Fibroblast of lung (primary cell): ENCODE measurements around the gene PRKCSH. TPM values are rescaled to one million over a fixed set of nuclear protein-coding genes. Genes with fewer than 3 reads are reported as not detected.

Experiments used
- DNase-seq, 2 donors: peaks; one replicate each; pipeline versions ENCODE4 v3.0.0 to v3.0.0-alpha.2; 2010; ENCODE audit warnings: low read depth in 2 of 2
- H2AFZ ChIP-seq: 2 replicates; pipeline ENCODE4 v1.5.1; 2012; ENCODE audit warnings: low read length, control low read depth, inconsistent platforms
- H3K27ac ChIP-seq: 2 replicates; pipeline ENCODE4 v1.5.1; 2011; ENCODE audit warnings: low read length, control low read depth; ENCODE audit not compliant: insufficient read depth
- H3K27me3 ChIP-seq: 2 replicates; pipeline ENCODE4 v1.5.1; 2011; ENCODE audit warnings: mild to moderate bottlenecking, low read length; ENCODE audit not compliant: control insufficient read depth, insufficient read depth
- H3K36me3 ChIP-seq: 2 replicates; pipeline ENCODE4 v1.5.1; 2011; ENCODE audit warnings: low read length; ENCODE audit not compliant: control insufficient read depth, insufficient read depth
- H3K4me1 ChIP-seq: 2 replicates; pipeline ENCODE4 v1.5.1; 2011; ENCODE audit warnings: low read length; ENCODE audit not compliant: control insufficient read depth, insufficient read depth; ENCODE audit errors: extremely low read depth
- H3K4me2 ChIP-seq: 2 replicates; pipeline ENCODE4 v1.5.1; 2011; ENCODE audit warnings: low read length, control low read depth; ENCODE audit not compliant: insufficient read depth; ENCODE audit errors: extremely low read depth
- H3K4me3 ChIP-seq, 4 experiments: fragments of 200-600 bp in 1 of 4; sonication (generic) in 1 of 4; replicated peaks in 1 of 4; 2 replicates each; pipeline ENCODE4 v1.5.1; 2011 to 2016; ENCODE audit warnings: low read length in 4 of 4, low read depth in 3 of 4, mild to moderate bottlenecking in 3 of 4, control low read depth in 2 of 4, inconsistent platforms in 1 of 4, mixed read lengths in 1 of 4; ENCODE audit not compliant: insufficient read depth in 1 of 4; ENCODE audit errors: control extremely low read depth in 1 of 4
- H3K79me2 ChIP-seq: 2 replicates; pipeline ENCODE4 v1.5.1; 2012; ENCODE audit warnings: mild to moderate bottlenecking, low read length, inconsistent platforms; ENCODE audit not compliant: control insufficient read depth, insufficient read depth
- H3K9ac ChIP-seq: 2 replicates; pipeline ENCODE4 v1.5.1; 2011; ENCODE audit warnings: mild to moderate bottlenecking, low read length, control low read depth; ENCODE audit not compliant: insufficient read depth
- H3K9me3 ChIP-seq: 2 replicates; pipeline ENCODE4 v1.5.1; 2012; ENCODE audit warnings: low read depth, low read length; ENCODE audit not compliant: control insufficient read depth, insufficient read depth
- H4K20me1 ChIP-seq: 2 replicates; pipeline ENCODE4 v1.5.1; 2011; ENCODE audit warnings: low read length; ENCODE audit not compliant: control insufficient read depth, insufficient read depth; ENCODE audit errors: extremely low read depth
- CTCF ChIP-seq, 2 donors: IDR thresholded peaks in 1 of 2; conservative IDR thresholded peaks in 1 of 2; 1 replicate in 1 of 2; 2 replicates in 1 of 2; pipeline ENCODE4 v1.5.1; 2011 to 2012; ENCODE audit warnings: low read length in 2 of 2, control low read depth in 1 of 2, inconsistent platforms in 1 of 2, low read depth in 1 of 2, mild to moderate bottlenecking in 1 of 2
- EZH2 ChIP-seq: IDR thresholded peaks from 2 replicates; pipeline ENCODE4 v1.5.1; 2012; ENCODE audit warnings: low read length, control low read depth, mild to moderate bottlenecking; ENCODE audit errors: missing control alignments
- polyA plus RNA-seq, 2 donors: library from polyadenylated mRNA; depleted of rRNA in 1 of 2; stranded (reverse) in 1 of 2; unstranded in 1 of 2; fragments of >200 nt; gene quantifications; 2 replicates each; pipeline ENCODE4 v1.2.1, GENCODE V29; 2011 to 2012; ENCODE audit warnings: missing spikeins in 1 of 2
- total RNA-seq: library from RNA; depleted of rRNA; stranded (reverse); fragments of >200 nt; gene quantifications from 2 replicates; pipeline ENCODE4 v1.2.1, GENCODE V29; 2014

PRKCSH gene
- total and polyA plus RNA-seq, 2 donors (not counting 1 experiment from before 2014, with no cell fraction given), result 117 to 134 TPM

GRCh38 chr19:11461453-11461852 is 26.0 kb downstream of the PRKCSH start:
- no peak overlapping the region for H2AFZ ChIP-seq
- no peaks in the 10 kb centered on the region for H3K4me1 ChIP-seq
- H3K9me3 ChIP-seq, result no peaks in the 10 kb centered on the region
- no peak overlapping the region for H3K4me2 ChIP-seq
- H3K27ac ChIP-seq, result no peak overlapping the region
- DNase-seq, result no peak
- H3K27me3 ChIP-seq, result no peaks in the 10 kb centered on the region
- no peaks in the 10 kb centered on the region for H3K36me3 ChIP-seq
- no peaks in the 10 kb centered on the region for H3K79me2 ChIP-seq
- H3K4me3 ChIP-seq, result no peak overlapping the region
- no peak overlapping the region for H3K9ac ChIP-seq
- TF ChIP-seq CTCF (conservative IDR thresholded peaks at IDR 0.05 in 1 of 2, IDR thresholded peaks at IDR 0.05 in 1 of 2; ENCODE audit: low read depth in 1 of 2, low read length in 2 of 2), result no peak
- no peak for TF ChIP-seq EZH2
- H4K20me1 ChIP-seq, result no peaks in the 10 kb centered on the region

- no peak for DNase-seq
These were observed 28.0 kb downstream of the PRKCSH start for GRCh38 chr19:11463391-11463790.

More at GRCh38 chr19:11463391-11463790, 28.0 kb downstream of the PRKCSH start:
- H3K27me3 ChIP-seq, result no peaks in the 10 kb centered on the region
- no peak overlapping the region for H3K4me2 ChIP-seq
- no peak for TF ChIP-seq CTCF (conservative IDR thresholded peaks at IDR 0.05 in 1 of 2, IDR thresholded peaks at IDR 0.05 in 1 of 2; ENCODE audit: low read depth in 1 of 2, low read length in 2 of 2)
- TF ChIP-seq EZH2, result no peak
- H3K4me1 ChIP-seq, result no peaks in the 10 kb centered on the region
- no peak overlapping the region for H3K27ac ChIP-seq
- H3K36me3 ChIP-seq, result no peaks in the 10 kb centered on the region
- no peak overlapping the region for H3K9ac ChIP-seq
- H4K20me1 ChIP-seq, result no peaks in the 10 kb centered on the region
- H3K9me3 ChIP-seq, result no peaks in the 10 kb centered on the region
- no peak overlapping the region for H3K4me3 ChIP-seq
- no peaks in the 10 kb centered on the region for H3K79me2 ChIP-seq
- no peak overlapping the region for H2AFZ ChIP-seq
